GM21447 (cell line): ENCODE results near the gene AIP.

ENCODE experiments used
- ATAC-seq: cut with Tn5 transposase; IDR thresholded peaks from one replicate; pipeline ENCODE4 v1.9.1; 2021; ENCODE audit not compliant: unreplicated experiment

AIP gene

GRCh38 chr11:67525275-67525976, 42.6 kb downstream of the AIP start:
- ATAC-seq, result no peak

GRCh38 chr11:67528376-67528775, 45.5 kb downstream of the AIP start:
- ATAC-seq, result no peak

GRCh38 chr11:67530282-67530592, 47.4 kb downstream of the AIP start:
- ATAC-seq, result no peak

GRCh38 chr11:67532889-67533288, 50.1 kb downstream of the AIP start:
- no peak for ATAC-seq

GRCh38 chr11:67534070-67534679, 51.3 kb downstream of the AIP start:
- ATAC-seq, result no peak

- ATAC-seq, result no peak
Observed at GRCh38 chr11:67535561-67535960, 52.7 kb downstream of the AIP start.

GRCh38 chr11:67538306-67538705, 55.5 kb downstream of the AIP start:
- no peak for ATAC-seq

GRCh38 chr11:67538823-67539505, 56.1 kb downstream of the AIP start:
- ATAC-seq, result no peak

GRCh38 chr11:67539550-67539949, 56.7 kb downstream of the AIP start:
- ATAC-seq, result no peak
